GM06990 (cell line): ENCODE results near the gene TEDC2.
A peak's percentile ranks its signal among the peaks of the same experiment; 100 is the strongest.

Experiments used
- DNase-seq: peaks from one replicate; pipeline ENCODE4 v3.0.0-alpha.2; 2011; ENCODE audit not compliant: insufficient read length; ENCODE audit errors: extremely low read depth
- H3K27me3 ChIP-seq: replicated peaks from 2 replicates; pipeline ENCODE4 v1.6.0; 2011; ENCODE audit warnings: low read length; ENCODE audit not compliant: control insufficient read depth, insufficient read depth
- H3K36me3 ChIP-seq: 2 replicates; pipeline ENCODE4 v1.5.1; 2011; ENCODE audit warnings: low read length; ENCODE audit not compliant: control insufficient read depth, insufficient read depth
- H3K4me3 ChIP-seq: replicated peaks from 2 replicates; pipeline ENCODE4 v1.5.1; 2011; ENCODE audit warnings: low read depth, mild to moderate bottlenecking, control low read depth, low read length
- TF ChIP-seq, protein P1 (sequence below): IDR thresholded peaks from 2 replicates; pipeline ENCODE4 v1.5.1; 2011; ENCODE audit warnings: low read length, control low read depth, mild to moderate bottlenecking, inconsistent platforms; ENCODE audit not compliant: insufficient read depth, poor library complexity, severe bottlenecking

The TEDC2 gene

DNA sequence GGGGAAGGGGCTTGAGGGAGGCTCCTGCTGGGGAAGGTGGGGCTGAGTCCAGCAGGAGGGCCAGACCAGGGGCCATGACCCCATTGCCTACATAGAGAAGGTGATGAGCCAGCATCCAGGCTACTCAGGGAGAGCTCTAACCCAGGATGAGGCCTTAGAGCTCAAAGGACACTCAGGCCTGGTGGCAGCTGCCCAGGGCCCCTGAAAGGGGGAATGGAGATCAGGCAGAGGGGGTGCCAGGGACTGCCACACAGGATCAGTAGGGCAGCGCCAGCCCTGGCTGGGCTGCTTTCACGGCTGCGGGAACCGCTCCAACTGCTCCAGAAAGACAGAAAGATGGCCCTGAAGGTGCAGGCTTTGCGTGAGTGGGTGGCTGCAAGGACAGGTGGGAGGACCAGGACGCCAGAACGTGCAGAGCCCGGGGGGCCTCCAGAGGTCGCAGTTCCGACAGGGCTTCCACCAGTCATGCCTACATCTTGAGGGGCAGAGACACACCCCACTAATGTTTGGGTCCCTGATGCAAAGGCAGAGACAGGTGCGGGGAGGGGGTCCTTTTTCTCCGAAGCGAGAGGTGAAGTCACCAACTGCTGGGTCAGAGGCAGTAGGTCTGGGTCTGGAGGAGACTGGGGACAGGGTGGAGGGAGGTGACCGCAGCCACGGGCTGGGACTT lies 53.0 kb downstream of the TEDC2 start:
- DNase-seq, result peak; percentile 59
- H3K27me3 ChIP-seq, result no peaks in the 10 kb centered on the region
- peak overlapping the region; percentile 39 for H3K4me3 ChIP-seq
- TF ChIP-seq, protein P1, sequence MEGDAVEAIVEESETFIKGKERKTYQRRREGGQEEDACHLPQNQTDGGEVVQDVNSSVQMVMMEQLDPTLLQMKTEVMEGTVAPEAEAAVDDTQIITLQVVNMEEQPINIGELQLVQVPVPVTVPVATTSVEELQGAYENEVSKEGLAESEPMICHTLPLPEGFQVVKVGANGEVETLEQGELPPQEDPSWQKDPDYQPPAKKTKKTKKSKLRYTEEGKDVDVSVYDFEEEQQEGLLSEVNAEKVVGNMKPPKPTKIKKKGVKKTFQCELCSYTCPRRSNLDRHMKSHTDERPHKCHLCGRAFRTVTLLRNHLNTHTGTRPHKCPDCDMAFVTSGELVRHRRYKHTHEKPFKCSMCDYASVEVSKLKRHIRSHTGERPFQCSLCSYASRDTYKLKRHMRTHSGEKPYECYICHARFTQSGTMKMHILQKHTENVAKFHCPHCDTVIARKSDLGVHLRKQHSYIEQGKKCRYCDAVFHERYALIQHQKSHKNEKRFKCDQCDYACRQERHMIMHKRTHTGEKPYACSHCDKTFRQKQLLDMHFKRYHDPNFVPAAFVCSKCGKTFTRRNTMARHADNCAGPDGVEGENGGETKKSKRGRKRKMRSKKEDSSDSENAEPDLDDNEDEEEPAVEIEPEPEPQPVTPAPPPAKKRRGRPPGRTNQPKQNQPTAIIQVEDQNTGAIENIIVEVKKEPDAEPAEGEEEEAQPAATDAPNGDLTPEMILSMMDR, result peak; percentile 11
- peaks cover 7% of the 10 kb centered on the region for H3K36me3 ChIP-seq

DNA sequence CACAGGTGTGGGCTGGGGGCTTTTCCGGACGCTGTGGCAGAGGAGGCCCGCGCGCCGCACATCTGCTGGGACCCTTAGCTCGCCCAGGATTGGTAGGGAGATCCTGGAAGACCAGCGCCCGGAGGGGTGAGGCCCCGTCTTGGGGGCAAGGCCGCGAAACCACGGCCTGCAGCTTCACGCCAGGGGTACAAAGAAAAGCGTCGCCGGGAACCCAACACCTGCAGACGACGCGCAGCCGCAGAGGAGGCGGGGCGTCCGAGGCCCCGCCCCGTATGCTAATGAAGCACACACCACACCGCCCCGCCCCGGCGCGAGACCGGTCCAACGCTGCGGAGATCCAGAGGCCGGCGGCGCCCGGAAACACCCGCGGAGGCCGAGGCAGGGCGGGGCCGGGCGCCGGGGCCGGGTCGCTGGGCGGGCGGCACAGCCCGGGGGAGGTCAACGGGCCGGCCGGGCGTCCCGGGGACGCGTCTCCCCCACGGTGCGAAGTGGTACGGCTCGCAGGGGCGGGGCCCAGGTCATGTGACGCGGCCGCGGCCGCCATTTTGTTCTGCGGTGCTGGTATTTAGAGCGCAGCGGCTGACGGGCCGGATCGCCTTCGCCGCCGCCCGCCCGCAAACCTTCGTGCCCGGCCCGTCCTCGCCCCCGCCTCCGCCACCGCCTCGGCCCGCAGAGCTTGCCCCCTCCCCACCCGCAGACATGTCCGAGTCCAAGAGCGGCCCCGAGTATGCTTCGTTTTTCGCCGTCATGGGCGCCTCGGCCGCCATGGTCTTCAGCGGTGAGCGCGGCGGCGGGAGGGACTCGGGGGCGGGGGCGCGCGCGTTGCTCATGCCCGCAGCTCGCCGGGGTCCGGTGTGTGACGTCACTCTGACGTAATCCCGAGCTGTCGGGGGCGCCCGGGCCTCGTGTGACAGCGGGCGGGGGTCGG lies 53.8 kb downstream of the TEDC2 start, which contains the start of gene ATP6V0C:
TSS of gene ATP6V0C (plus strand) at position 548 of the 928 bp plus-strand sequence. CDS start at position 700, 152 bp downstream.
- no peaks in the 10 kb centered on the region for H3K27me3 ChIP-seq
- TF ChIP-seq, protein P1, result no peak
- DNase-seq, result peak; percentile 97
- peak within 1 kb of the TSS; percentile 92 for H3K4me3 ChIP-seq
- H3K36me3 ChIP-seq, result peaks cover 7% of the 10 kb centered on the region
